Lower leg skin (tissue), 4 donors: Measurements from ENCODE around the gene GM2A. TPM values are rescaled to one million over a fixed set of nuclear protein-coding genes. Genes with fewer than 3 reads are reported as not detected.
"Not testable (repeated sequence)": the region's sequence is repeated elsewhere in the genome, so short reads cannot be mapped to it uniquely, and the experiment has no call there.

Source experiments
- DNase-seq, 2 donors: peaks; one replicate each; pipeline ENCODE4 v3.0.0-alpha.2; 2019; ENCODE audit warnings: low spot score in 2 of 2
- H3K4me3 ChIP-seq: fragments of 200-600 bp; sonication (generic); 2 replicates; pipeline ENCODE4 v1.5.1; 2017; ENCODE audit warnings: mild to moderate bottlenecking, low read depth; ENCODE audit not compliant: poor library complexity, severe bottlenecking
- POLR2A ChIP-seq, 2 donors: fragments of 450-650 bp; IDR thresholded peaks; one replicate each; pipeline ENCODE4 v1.6.1; 2016 to 2017; ENCODE audit warnings: antibody characterized with exemption in 2 of 2, mild to moderate bottlenecking in 1 of 2, moderate library complexity in 1 of 2
- whole genome bisulfite sequencing, 2 donors: methylation state at CpG; one replicate each; pipeline ENCODE4 v1.1.5; 2018; 5-methylcytosine and 5-hydroxymethylcytosine counted together
- intact Hi-C: fragments of 100-400 bp; cut with DNase I; formaldehyde crosslinking; loops from one replicate; pipeline ENCODE4 v1.15.0; 2023; ENCODE audit warnings: low total_unique reads
- total RNA-seq, 4 donors: library from RNA; depleted of rRNA; stranded (reverse); fragments of >200 nt; gene quantifications; one replicate each; pipeline ENCODE4 v1.1.0, GENCODE V29; 2016
- TF ChIP-seq, protein P1 (sequence below), 3 donors: fragments of 450-650 bp; IDR thresholded peaks; one replicate each; pipeline ENCODE4 v1.5.1; 2016; ENCODE audit warnings: antibody characterized with exemption in 3 of 3, mild to moderate bottlenecking in 3 of 3, moderate library complexity in 2 of 3

Gene GM2A
- total RNA-seq, 4 donors from 2014 or later = 88.8 to 138 (median 123) TPM

DNA sequence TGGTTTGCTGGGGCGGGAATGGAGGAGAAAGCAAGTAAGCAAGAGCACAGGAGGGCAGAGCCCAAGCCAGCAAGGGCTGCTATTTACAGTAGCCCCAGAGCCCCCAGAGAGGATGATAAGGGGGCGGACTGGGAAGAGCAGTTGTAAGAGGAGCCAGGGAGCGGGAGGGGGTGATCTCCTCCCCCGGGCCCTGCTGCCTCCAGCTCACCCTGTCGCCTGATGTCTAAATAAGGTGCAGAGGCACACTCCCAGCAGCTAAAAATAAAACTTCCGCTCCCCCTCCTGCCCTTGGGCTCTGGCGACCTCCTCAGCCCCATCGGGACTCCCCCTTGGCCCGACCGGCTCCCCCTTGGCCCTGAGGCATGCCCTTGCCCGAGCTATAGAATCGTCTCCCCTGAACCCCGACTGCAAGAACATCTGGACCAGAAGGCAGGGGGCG, 14.7 kb upstream of the GM2A start:
- no peak for DNase-seq
- 43 to 50% methylated on average over 14 of the region's 14 CpGs for WGBS, 2 donors
- TF ChIP-seq, protein P1, sequence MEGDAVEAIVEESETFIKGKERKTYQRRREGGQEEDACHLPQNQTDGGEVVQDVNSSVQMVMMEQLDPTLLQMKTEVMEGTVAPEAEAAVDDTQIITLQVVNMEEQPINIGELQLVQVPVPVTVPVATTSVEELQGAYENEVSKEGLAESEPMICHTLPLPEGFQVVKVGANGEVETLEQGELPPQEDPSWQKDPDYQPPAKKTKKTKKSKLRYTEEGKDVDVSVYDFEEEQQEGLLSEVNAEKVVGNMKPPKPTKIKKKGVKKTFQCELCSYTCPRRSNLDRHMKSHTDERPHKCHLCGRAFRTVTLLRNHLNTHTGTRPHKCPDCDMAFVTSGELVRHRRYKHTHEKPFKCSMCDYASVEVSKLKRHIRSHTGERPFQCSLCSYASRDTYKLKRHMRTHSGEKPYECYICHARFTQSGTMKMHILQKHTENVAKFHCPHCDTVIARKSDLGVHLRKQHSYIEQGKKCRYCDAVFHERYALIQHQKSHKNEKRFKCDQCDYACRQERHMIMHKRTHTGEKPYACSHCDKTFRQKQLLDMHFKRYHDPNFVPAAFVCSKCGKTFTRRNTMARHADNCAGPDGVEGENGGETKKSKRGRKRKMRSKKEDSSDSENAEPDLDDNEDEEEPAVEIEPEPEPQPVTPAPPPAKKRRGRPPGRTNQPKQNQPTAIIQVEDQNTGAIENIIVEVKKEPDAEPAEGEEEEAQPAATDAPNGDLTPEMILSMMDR (IDR thresholded peaks at IDR 0.05) = no peak
- no peak for TF ChIP-seq POLR2A (IDR thresholded peaks at IDR 0.05)
- intact Hi-C loops = loop anchor here (10.0 kb wide), 1 partner anchor 114 kb away; no protein-coding TSS in a partner anchor
- H3K4me3 ChIP-seq = no peak overlapping the region

DNA sequence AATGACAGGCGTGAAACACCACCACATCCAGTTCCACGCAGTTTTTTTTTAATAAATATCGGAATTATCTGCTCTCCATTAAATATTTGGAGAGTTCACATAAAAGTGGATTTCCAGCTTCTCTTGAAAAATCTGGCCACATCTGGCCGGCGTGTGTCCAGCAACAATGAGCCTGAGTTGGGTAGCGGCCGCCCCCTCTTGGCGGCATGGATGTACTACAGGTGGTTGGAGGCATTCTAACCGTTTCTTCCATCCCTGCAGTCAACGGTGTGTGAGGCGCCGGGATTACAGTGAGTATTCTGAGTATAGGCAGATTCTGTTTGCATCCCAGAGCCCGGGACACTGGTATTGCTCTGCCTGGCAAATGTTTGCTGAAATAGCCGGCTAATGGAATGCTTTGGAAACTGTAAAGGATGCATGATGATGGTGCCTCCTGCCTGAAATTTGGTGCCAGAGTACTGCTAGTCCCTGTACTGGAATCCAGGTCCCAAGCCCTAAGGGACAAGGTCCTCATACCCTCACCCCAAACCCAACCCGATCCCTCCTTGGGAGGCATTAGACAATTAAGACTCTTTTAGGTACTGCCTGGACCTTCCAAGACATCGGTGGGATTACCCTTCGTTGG, 13.6 kb upstream of the GM2A start:
- TF ChIP-seq POLR2A (IDR thresholded peaks at IDR 0.05) = no peak
- TF ChIP-seq, protein P1 (IDR thresholded peaks at IDR 0.05) = peak in 1 of 3 donors; percentile 34
- H3K4me3 ChIP-seq = no peak overlapping the region
- WGBS, 2 donors = 47 to 59% methylated on average over 17 of the region's 17 CpGs
- peak in 1 of 2 donors; percentile 96 for DNase-seq
- intact Hi-C loops = loop anchor here (10.0 kb wide), 1 partner anchor 115 kb away; no protein-coding TSS in a partner anchor

- WGBS, 2 donors = 91 to 94% methylated on average over 10 of the region's 10 CpGs
- intact Hi-C loops, DNase-seq, H3K4me3 ChIP-seq: not testable (repeated sequence)
Observed at GRCh38 chr5:151240268-151240835, 12.6 kb upstream of the GM2A start.

DNA sequence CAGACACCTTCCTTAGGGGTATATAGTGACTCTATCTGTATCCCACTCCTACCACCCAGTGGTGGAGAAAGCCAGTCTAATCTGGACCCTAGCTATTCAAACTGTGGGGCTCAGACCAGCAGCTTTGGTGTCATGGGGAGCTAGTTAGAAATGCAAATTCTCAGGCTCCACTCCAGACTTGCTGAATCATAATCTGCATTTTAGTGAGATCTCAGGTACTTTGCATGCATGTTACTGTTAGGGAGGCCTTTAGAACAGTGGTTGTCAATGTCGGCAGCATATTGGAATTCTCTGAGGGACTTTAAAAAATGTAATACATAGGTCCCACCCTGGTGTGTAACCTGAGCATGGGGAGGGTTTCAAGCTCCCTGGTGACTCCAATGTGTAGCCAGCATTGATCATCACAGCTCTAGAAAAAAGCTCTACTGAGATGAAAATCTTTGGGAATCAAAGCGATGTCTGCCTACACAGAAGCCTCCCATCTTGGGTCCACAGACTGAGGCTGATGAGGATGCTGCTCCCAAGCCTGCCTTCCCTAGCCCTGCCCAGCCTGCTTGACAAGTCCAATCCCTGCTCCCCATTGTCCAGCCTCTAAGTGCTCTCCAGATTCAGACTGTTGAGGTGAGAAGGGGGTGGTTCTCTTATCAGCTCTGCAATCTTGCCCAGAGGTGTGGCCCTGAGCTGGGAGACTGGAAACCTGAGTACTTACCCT, 11.9 kb upstream of the GM2A start:
- DNase-seq = no peak
- intact Hi-C loops = no loop called here
- TF ChIP-seq, protein P1 (IDR thresholded peaks at IDR 0.05) = no peak
- no peak for TF ChIP-seq POLR2A (IDR thresholded peaks at IDR 0.05)
- H3K4me3 ChIP-seq = no peak overlapping the region
- WGBS, 2 donors = 79 to 81% methylated on average over 2 of the region's 2 CpGs

DNA sequence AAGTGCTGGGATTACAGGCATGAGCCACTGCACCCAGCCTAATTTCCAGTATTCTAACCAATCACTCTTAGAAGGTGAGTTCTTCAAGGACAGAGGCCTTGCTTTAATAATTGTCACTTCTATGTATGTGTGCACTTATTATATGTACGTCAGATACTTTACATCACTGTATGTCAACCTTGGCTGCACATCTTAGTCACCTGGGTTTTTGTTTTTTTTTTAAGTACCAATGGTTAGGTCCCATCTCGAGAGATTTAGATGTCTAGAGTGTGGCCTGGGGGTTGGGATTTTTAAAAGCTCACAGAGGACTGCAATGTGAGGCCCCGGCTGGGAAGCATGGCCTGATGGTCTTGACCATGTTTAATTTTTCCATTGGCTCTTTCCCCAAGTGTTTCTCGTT, 9.9 kb upstream of the GM2A start:
- intact Hi-C loops = no loop called here
- no peak overlapping the region for H3K4me3 ChIP-seq
- DNase-seq = no peak
- WGBS, 2 donors = 90 to 92% methylated on average over 4 of the region's 4 CpGs
- TF ChIP-seq, protein P1 (IDR thresholded peaks at IDR 0.05) = no peak
- no peak for TF ChIP-seq POLR2A (IDR thresholded peaks at IDR 0.05)

DNA sequence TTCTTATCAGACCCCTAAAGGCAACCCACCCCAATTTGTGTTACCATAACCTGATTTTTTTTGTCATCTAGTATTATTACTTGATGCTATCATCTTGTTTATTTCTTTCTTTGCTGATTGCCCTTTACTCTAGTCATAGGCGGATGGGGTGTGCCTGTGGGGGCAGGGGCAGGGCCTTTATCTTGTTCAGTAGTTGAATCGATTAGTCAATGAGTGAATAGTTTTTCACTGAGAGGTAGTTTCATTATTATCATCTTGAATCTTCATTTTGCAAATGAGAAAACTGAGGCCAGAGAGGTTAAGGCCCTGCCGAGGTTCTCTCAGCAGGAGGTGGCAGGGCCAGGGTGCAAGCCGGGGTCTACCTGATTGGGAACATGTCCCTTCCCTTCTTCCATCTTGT, 9.4 kb upstream of the GM2A start:
- WGBS, 2 donors = 90 to 94% methylated on average over 4 of the region's 4 CpGs
- H3K4me3 ChIP-seq = no peak overlapping the region
- intact Hi-C loops = no loop called here
- TF ChIP-seq, protein P1 (IDR thresholded peaks at IDR 0.05) = no peak
- TF ChIP-seq POLR2A (IDR thresholded peaks at IDR 0.05) = no peak
- no peak for DNase-seq
